HL-60 (cell line): ENCODE measurements around the gene SNAPIN.

Experiments
- DNase-seq, 2 experiments: peaks; one replicate each; pipeline ENCODE4 v3.0.0-alpha.2; 2010 to 2020; ENCODE audit warnings: low read depth in 1 of 2, low spot score in 1 of 2
- H3K27ac ChIP-seq: fragments of 250-450 bp; sonication (Bioruptor Pico); replicated peaks from 2 replicates; pipeline ENCODE4 v1.5.1; 2020; ENCODE audit warnings: mild to moderate bottlenecking, moderate library complexity
- H3K27me3 ChIP-seq: fragments of 250-450 bp; sonication (Bioruptor Pico); 2 replicates; pipeline ENCODE4 v1.5.1; 2021; ENCODE audit warnings: mild to moderate bottlenecking, moderate library complexity; ENCODE audit not compliant: insufficient read depth, poor library complexity, severe bottlenecking
- H3K4me3 ChIP-seq: replicated peaks from 2 replicates; pipeline ENCODE4 v1.5.1; 2011; ENCODE audit warnings: mild to moderate bottlenecking, control low read depth, low read length; ENCODE audit not compliant: insufficient read depth
- CTCF ChIP-seq: IDR thresholded peaks from one replicate; pipeline ENCODE4 v1.5.1; 2011; ENCODE audit warnings: low read length, control low read depth, inconsistent platforms; ENCODE audit not compliant: insufficient read depth
- GABPA ChIP-seq: IDR thresholded peaks from 2 replicates; pipeline ENCODE4 v1.6.1; 2012; ENCODE audit warnings: low read depth
- POLR2AphosphoS5 ChIP-seq: IDR thresholded peaks from 2 replicates; pipeline ENCODE4 v1.6.1; 2012; ENCODE audit warnings: low read depth
- REST ChIP-seq: IDR thresholded peaks from 2 replicates; pipeline ENCODE4 v1.6.1; 2012; ENCODE audit warnings: low read depth; ENCODE audit not compliant: insufficient replicate concordance
- SPI1 ChIP-seq: IDR thresholded peaks from 2 replicates; pipeline ENCODE4 v1.6.1; 2012; ENCODE audit warnings: low read depth, mild to moderate bottlenecking, borderline replicate concordance

The SNAPIN gene

GRCh38 chr1:153612111-153612754, 46.3 kb upstream of the SNAPIN start:
- no peak for DNase-seq
- TF ChIP-seq CTCF (no peak), GABPA (no peak), REST (no peak), SPI1 (no peak), POLR2AphosphoS5 (no peak)
- H3K27ac ChIP-seq, result no peak overlapping the region
- H3K27me3 ChIP-seq, result no peaks in the 10 kb centered on the region
- no peak overlapping the region for H3K4me3 ChIP-seq

GRCh38 chr1:153612755-153613331, 45.7 kb upstream of the SNAPIN start, which contains the start of gene S100A16:
S100A16 (minus strand) TSS chr1:153613137; CDS start chr1:153608151, 4,986 bp downstream.
- no peaks in the 10 kb centered on the region for H3K27me3 ChIP-seq
- DNase-seq, result no peak
- H3K27ac ChIP-seq, result no peak within 1 kb of the TSS
- H3K4me3 ChIP-seq, result no peak within 1 kb of the TSS
- TF ChIP-seq POLR2AphosphoS5, result no peak
- TF ChIP-seq GABPA, result no peak
- TF ChIP-seq REST, result no peak
- TF ChIP-seq CTCF, result no peak
- TF ChIP-seq SPI1, result no peak

- H3K4me3 ChIP-seq, result no peak overlapping the region
- no peak for DNase-seq
- H3K27ac ChIP-seq, result no peak overlapping the region
- TF ChIP-seq SPI1, result no peak
- no peak for TF ChIP-seq REST
- TF ChIP-seq POLR2AphosphoS5, result no peak
- TF ChIP-seq CTCF, result no peak
- TF ChIP-seq GABPA, result no peak
- H3K27me3 ChIP-seq, result no peaks in the 10 kb centered on the region
These were observed 45.1 kb upstream of the SNAPIN start for GRCh38 chr1:153613406-153613805.
